ENCODE data around the gene VSX1. TPM values are rescaled to one million over a fixed set of nuclear protein-coding genes. Genes with fewer than 3 reads are reported as not detected.
A peak's percentile ranks its signal among the peaks of the same experiment; 100 is the strongest.

Gene VSX1
- total RNA-seq, 1 donor, result not detected

DNA sequence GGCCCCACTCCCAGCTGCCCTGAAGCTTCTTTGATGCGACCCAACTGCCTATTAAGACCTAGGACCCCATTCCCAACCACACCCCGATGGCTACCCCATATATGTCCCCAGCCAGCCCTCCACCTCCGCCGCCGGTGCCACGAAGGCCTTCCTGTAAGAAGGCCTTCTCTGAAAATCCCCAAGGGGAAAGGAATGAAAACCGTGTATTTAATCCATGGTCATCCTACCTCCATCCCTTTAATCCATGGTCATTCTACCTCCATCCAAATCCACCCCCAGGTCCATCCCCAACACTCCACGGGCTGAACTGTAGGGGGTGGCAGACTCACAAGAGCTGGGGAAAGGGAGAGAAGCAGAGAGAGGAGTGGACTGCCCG is 545 bp upstream of the VSX1 start:
- TF ChIP-seq CTCF (IDR thresholded peaks at IDR 0.05; ENCODE audit: insufficient read depth, low read depth, low read length), result no peak
- no peak for DNase-seq (ENCODE audit: low read depth)
- H3K4me3 ChIP-seq (ENCODE audit: low read depth, low read length), result no peak overlapping the region

GRCh38 chr20:25081065-25081729 is 744 bp downstream of the VSX1 start:
- no peak overlapping the region for H3K4me3 ChIP-seq (ENCODE audit: low read depth, low read length)
- TF ChIP-seq CTCF (IDR thresholded peaks at IDR 0.05; ENCODE audit: insufficient read depth, low read depth, low read length), result no peak
- DNase-seq (ENCODE audit: low read depth), result peak; percentile 6

- TF ChIP-seq CTCF (IDR thresholded peaks at IDR 0.05; ENCODE audit: insufficient read depth, low read depth, low read length), result no peak
- DNase-seq (ENCODE audit: low read depth), result no peak
- no peak overlapping the region for H3K4me3 ChIP-seq (ENCODE audit: low read depth, low read length)
Measured at GRCh38 chr20:25079171-25079570, 2.8 kb downstream of the VSX1 start.

DNA sequence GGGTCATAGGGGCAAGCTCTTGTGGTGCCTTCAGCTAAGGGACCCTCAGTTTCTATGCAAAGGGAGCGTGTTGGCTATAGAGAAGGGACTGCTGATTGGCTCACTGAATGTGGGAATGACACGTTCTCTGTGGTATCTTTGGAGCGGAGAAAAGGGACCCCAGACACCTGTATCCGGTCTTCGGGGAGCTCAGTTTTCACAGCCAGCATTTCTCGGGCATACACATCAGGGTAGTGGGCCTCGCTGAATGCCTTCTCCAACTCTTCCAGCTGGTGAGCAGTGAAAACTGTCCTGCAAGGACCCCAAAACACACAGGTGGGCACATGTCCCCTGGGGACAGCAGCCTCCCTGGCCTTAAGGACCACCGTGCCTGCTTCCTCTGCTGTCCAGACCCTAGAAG is 3.3 kb downstream of the VSX1 start:
- H3K4me3 ChIP-seq (ENCODE audit: low read depth, low read length), result no peak overlapping the region
- TF ChIP-seq CTCF (IDR thresholded peaks at IDR 0.05; ENCODE audit: insufficient read depth, low read depth, low read length), result no peak
- no peak for DNase-seq (ENCODE audit: low read depth)

DNA sequence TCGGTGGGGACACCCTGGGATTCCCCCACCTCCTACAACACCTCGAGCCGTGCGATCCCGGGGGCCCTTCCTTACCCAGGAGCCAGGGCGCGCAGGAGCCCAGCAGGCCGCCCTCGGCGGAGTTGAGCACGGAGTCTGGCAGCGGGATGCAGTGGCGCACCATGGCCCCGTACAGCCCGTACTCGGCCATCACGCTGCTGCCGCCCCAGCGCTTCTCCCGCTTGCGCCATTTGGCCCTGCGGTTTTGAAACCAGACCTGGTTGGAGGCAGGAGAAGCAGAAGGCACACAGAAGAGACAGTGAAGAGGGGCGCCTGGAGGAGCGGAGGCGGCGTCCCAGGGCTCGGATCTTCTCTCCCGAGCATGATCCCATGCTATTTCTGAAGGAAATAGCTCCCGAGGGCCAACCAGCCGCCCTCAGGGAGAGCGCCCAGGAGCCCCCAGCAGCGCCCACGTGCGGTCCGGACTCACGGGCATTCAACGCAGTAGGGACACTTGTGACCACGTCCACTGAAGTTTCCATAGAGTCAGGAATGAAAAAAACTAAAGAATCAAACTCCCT is 4.3 kb downstream of the VSX1 start:
- no peak for TF ChIP-seq CTCF (IDR thresholded peaks at IDR 0.05; ENCODE audit: insufficient read depth, low read depth, low read length)
- DNase-seq (ENCODE audit: low read depth), result peak; percentile 38
- H3K4me3 ChIP-seq (ENCODE audit: low read depth, low read length), result no peak overlapping the region

DNA sequence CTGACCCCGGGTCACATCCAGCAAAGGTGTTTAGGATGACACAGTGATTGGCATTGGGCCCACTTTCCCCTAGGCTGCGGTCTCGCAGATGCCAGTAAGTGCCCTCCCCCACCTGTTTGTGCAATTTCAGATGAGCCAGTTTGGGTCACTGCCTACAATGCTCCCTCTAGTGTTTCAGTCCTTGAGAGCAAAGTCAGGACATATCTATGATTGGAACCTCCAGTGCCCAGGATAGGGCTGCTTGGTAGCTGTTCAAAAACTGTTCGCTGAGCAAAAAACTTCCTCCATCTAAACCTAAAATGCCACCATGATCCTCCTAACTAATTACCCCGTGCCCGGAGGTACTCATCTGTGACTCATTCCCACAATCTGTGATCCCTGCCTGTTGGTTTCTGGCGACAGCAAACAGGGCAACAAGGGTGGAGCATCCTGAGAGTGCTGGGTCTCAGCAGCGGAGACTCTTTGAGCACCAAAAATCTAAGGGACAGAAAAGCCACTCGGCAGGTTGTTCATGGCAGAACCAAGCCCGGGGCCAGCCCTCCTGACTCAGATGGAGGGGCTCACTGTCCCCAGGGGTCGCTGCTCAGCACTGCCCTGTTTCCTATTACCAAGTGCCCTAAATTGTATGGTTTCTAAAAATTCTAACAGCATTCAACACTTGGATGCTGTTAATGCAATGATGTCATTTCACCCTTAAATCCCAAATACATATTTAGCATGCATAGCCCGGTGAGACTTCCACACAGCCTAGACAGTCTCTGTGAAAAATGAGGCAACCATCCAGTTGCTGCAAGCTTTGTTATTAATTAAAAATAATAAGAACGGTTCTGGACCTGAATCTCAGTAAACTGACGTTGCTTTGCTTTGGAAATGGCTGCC is 5.0 kb downstream of the VSX1 start:
- TF ChIP-seq CTCF (IDR thresholded peaks at IDR 0.05; ENCODE audit: insufficient read depth, low read depth, low read length), result peak; percentile 32
- H3K4me3 ChIP-seq (ENCODE audit: low read depth, low read length), result no peak overlapping the region

More for the DNA sequence above, 5.0 kb downstream of the VSX1 start:
- peak; percentile 22 for DNase-seq (ENCODE audit: low read depth)

Measured in fibroblast of villous mesenchyme (primary cell).